HG03039 (cell line): ENCODE data around the gene SCGB1C1.

Experiments
- ATAC-seq: cut with Tn5 transposase; IDR thresholded peaks from one replicate; pipeline ENCODE4 v1.9.1; 2021; ENCODE audit warnings: mild to moderate bottlenecking, moderate library complexity; ENCODE audit not compliant: unreplicated experiment

The SCGB1C1 gene

GRCh38 chr11:204587-205109, 11.8 kb downstream of the SCGB1C1 start:
- no peak for ATAC-seq

GRCh38 chr11:205221-206001, 12.5 kb downstream of the SCGB1C1 start:
- no peak for ATAC-seq

GRCh38 chr11:206002-206384, 13.1 kb downstream of the SCGB1C1 start:
- ATAC-seq = no peak

GRCh38 chr11:206526-207207, 13.8 kb downstream of the SCGB1C1 start:
- ATAC-seq = peak; percentile 21

GRCh38 chr11:207208-207862, 14.5 kb downstream of the SCGB1C1 start, which contains the start of the genes BET1L and RIC8A:
Gene BET1L (minus strand): TSS chr11:207399. CDS start chr11:207321, 78 bp downstream.
Gene RIC8A (plus strand): TSS chr11:207708. CDS start chr11:208855, 1,147 bp downstream.
- ATAC-seq = peak; percentile 67

GRCh38 chr11:207863-208180, 14.9 kb downstream of the SCGB1C1 start:
- no peak for ATAC-seq

- no peak for ATAC-seq
These were observed 15.5 kb downstream of the SCGB1C1 start for GRCh38 chr11:208181-208916.

GRCh38 chr11:208917-209260, 16.0 kb downstream of the SCGB1C1 start:
- ATAC-seq = no peak

GRCh38 chr11:209275-210121, 16.6 kb downstream of the SCGB1C1 start:
- ATAC-seq = no peak

GRCh38 chr11:210122-210802, 17.4 kb downstream of the SCGB1C1 start:
- ATAC-seq = no peak

GRCh38 chr11:210803-211180, 17.9 kb downstream of the SCGB1C1 start:
- ATAC-seq = no peak

GRCh38 chr11:211295-211694, 18.4 kb downstream of the SCGB1C1 start:
- no peak for ATAC-seq

GRCh38 chr11:211741-212140, 18.9 kb downstream of the SCGB1C1 start:
- no peak for ATAC-seq

- ATAC-seq = no peak
These were observed 19.5 kb downstream of the SCGB1C1 start for GRCh38 chr11:212150-213100.

GRCh38 chr11:213111-213510, 20.2 kb downstream of the SCGB1C1 start:
- ATAC-seq = no peak

GRCh38 chr11:214083-214482, 21.2 kb downstream of the SCGB1C1 start:
- ATAC-seq = no peak

GRCh38 chr11:215581-216037, 22.7 kb downstream of the SCGB1C1 start:
- no peak for ATAC-seq
